B cell (primary cell): ENCODE measurements around the gene TOMM5. TPM values are rescaled to one million over a fixed set of nuclear protein-coding genes. Genes with fewer than 3 reads are reported as not detected.

Experiments
- ATAC-seq: fragments of 200-7000 bp; cut with Tn5 transposase; one replicate; pipeline ENCODE4 v1.10.0; 2021; ENCODE audit warnings: low read depth, mild to moderate bottlenecking, moderate number of reproducible peaks, moderate library complexity
- CTCF ChIA-PET: fragments of 350-600 bp; sonication (Branson Sonifier 250); formaldehyde crosslinking; loops from one replicate; lab custom pipeline; 2021; ENCODE audit warnings: antibody characterized with exemption, inconsistent platforms; lab: Charles Lee
- POLR2A ChIA-PET: fragments of 350-600 bp; sonication (Branson Sonifier 250); formaldehyde crosslinking; loops from one replicate; lab custom pipeline; 2021; ENCODE audit warnings: antibody characterized with exemption; lab: Charles Lee
- DNase-seq: peaks from one replicate; pipeline ENCODE4 v3.0.0; 2013
- H2AFZ ChIP-seq: 2 replicates; pipeline ENCODE4 v1.6.1; 2012; ENCODE audit warnings: mild to moderate bottlenecking, low read depth, low read length; ENCODE audit not compliant: insufficient read depth, poor library complexity, severe bottlenecking
- H3K27ac ChIP-seq, 2 donors: 1 replicate in 1 of 2; 2 replicates in 1 of 2; pipeline ENCODE4 v1.5.1; 2012 to 2013; ENCODE audit warnings: low read length in 2 of 2, mild to moderate bottlenecking in 2 of 2, moderate library complexity in 1 of 2
- H3K27me3 ChIP-seq, 4 experiments: fragments of 200-600 bp in 1 of 4; sonication (generic) in 1 of 4; replicated peaks in 1 of 4; 1 replicate in 2 of 4; 2 replicates in 2 of 4; pipeline versions ENCODE4 v1.6.1 to v1.7.0; 2013 to 2016; ENCODE audit warnings: low read length in 3 of 4, mild to moderate bottlenecking in 2 of 4, mixed read lengths in 1 of 4, moderate library complexity in 1 of 4; ENCODE audit not compliant: insufficient read depth in 4 of 4, control insufficient read depth in 3 of 4; ENCODE audit errors: control extremely low read depth in 1 of 4
- H3K36me3 ChIP-seq, 2 experiments: replicated peaks in 1 of 2; 1 replicate in 1 of 2; 2 replicates in 1 of 2; pipeline versions ENCODE4 v1.6.1 to v1.7.1; 2013; ENCODE audit warnings: low read length in 1 of 2; ENCODE audit not compliant: insufficient read depth in 2 of 2, control insufficient read depth in 1 of 2; ENCODE audit errors: control extremely low read depth in 1 of 2, extremely low read depth in 1 of 2
- H3K4me1 ChIP-seq, 2 donors: fragments of 200-600 bp in 1 of 2; sonication (generic) in 1 of 2; 1 replicate in 1 of 2; 2 replicates in 1 of 2; pipeline versions ENCODE4 v1.5.1 to v1.6.1; 2013 to 2017; ENCODE audit warnings: low read length in 2 of 2; ENCODE audit not compliant: control insufficient read depth in 2 of 2, insufficient read depth in 2 of 2
- H3K4me2 ChIP-seq: replicated peaks from 2 replicates; pipeline ENCODE3; 2012; ENCODE audit warnings: mild to moderate bottlenecking, low read depth, low read length; ENCODE audit not compliant: poor library complexity, severe bottlenecking
- H3K4me3 ChIP-seq, 5 experiments: fragments of 200-600 bp in 1 of 5; sonication (generic) in 1 of 5; 1 replicate in 3 of 5; 2 replicates in 2 of 5; pipeline versions ENCODE4 v1.5.1 to v1.7.0; 2011 to 2016; ENCODE audit warnings: low read length in 4 of 5, mild to moderate bottlenecking in 4 of 5, low read depth in 2 of 5, control low read depth in 1 of 5, moderate library complexity in 1 of 5; ENCODE audit not compliant: insufficient read depth in 1 of 5; ENCODE audit errors: control extremely low read depth in 1 of 5, extremely low read depth in 1 of 5
- H3K79me2 ChIP-seq: fragments of 200-600 bp; sonication (generic); one replicate; pipeline ENCODE4 v1.6.0; 2016; ENCODE audit warnings: low read length; ENCODE audit not compliant: control insufficient read depth, insufficient read depth
- H3K9ac ChIP-seq: fragments of 200-600 bp; sonication (generic); 2 replicates; pipeline ENCODE4 v1.6.1; 2017; ENCODE audit warnings: mild to moderate bottlenecking, low read length, moderate library complexity
- H3K9me3 ChIP-seq, 3 donors: one replicate each; pipeline versions ENCODE4 v1.6.1 to v1.7.1; 2013; ENCODE audit warnings: low read length in 2 of 3; ENCODE audit not compliant: control insufficient read depth in 2 of 3, insufficient read depth in 1 of 3; ENCODE audit errors: control extremely low read depth in 1 of 3
- H4K20me1 ChIP-seq: 2 replicates; pipeline ENCODE4 v1.6.0; 2012; ENCODE audit warnings: mild to moderate bottlenecking, low read length; ENCODE audit not compliant: insufficient read depth, control insufficient read depth, poor library complexity, severe bottlenecking
- H3K27ac Mint-ChIP-seq: one replicate; pipeline ENCODE4 v1.8.0; 2021; ENCODE audit warnings: mixed read lengths
- H3K27me3 Mint-ChIP-seq: one replicate; pipeline ENCODE4 v1.8.0; 2021; ENCODE audit warnings: mixed read lengths
- H3K4me1 Mint-ChIP-seq: one replicate; pipeline ENCODE4 v1.8.0; 2021; ENCODE audit warnings: mixed read lengths
- H3K4me3 Mint-ChIP-seq: one replicate; pipeline ENCODE4 v1.8.0; 2021; ENCODE audit warnings: mixed read lengths
- H3K9me3 Mint-ChIP-seq: one replicate; pipeline ENCODE4 v1.8.0; 2022; ENCODE audit warnings: mixed read lengths; ENCODE audit not compliant: insufficient read depth
- CTCF ChIP-seq: fragments of 200-600 bp; IDR thresholded peaks from one replicate; pipeline ENCODE4 v1.8.0; 2022; ENCODE audit warnings: antibody characterized with exemption, mild to moderate bottlenecking
- EZH2 ChIP-seq: IDR thresholded peaks from 2 replicates; pipeline ENCODE4 v1.6.1; 2012; ENCODE audit warnings: borderline replicate concordance, low read depth, mild to moderate bottlenecking, moderate library complexity, low read length; ENCODE audit not compliant: insufficient read depth, poor library complexity, severe bottlenecking
- WGBS: methylation state at CpG from one replicate; pipeline ENCODE4 v1.1.5; 2013; ENCODE audit warnings: missing lambda C conversion rate; ENCODE audit not compliant: insufficient coverage; 5-methylcytosine and 5-hydroxymethylcytosine counted together
- intact Hi-C: fragments of 100-400 bp; cut with micrococcal nuclease; formaldehyde crosslinking; loops from one replicate; pipeline ENCODE4 v1.10.0; 2022
- polyA plus RNA-seq: library from polyadenylated mRNA; depleted of rRNA; stranded (reverse); fragments of >200 nt; gene quantifications from 2 replicates; pipeline ENCODE4 v1.2.3, GENCODE V29; 2012
- total RNA-seq, 2 donors: library from RNA; stranded (reverse); fragments of 120-200 nt in 1 of 2; gene quantifications; 1 replicate in 1 of 2; 2 replicates in 1 of 2; pipeline versions ENCODE4 v1.2.3 to v1.2.4, GENCODE V29; 2013 to 2022

The TOMM5 gene
- total and polyA plus RNA-seq, 2 donors (not counting 1 experiment from before 2014, with no cell fraction given), result 33.9 to 44.4 TPM

GRCh38 chr9:37575921-37576721, 16.3 kb downstream of the TOMM5 start, which contains the start of gene FBXO10:
Gene FBXO10, minus strand, starts transcription at chr9:37576380. Its CDS starts 34,612 bp downstream, at chr9:37541768.
- ChIA-PET CTCF (interaction anchor here (0.6 to 10.8 kb wide), 7 partner anchors 10 to 237 kb away, joined by 3 to 101 read pairs (median 3); partner anchors contain the start of gene TOMM5), POLR2A (interaction anchor here (0.6 to 2.4 kb wide), 11 partner anchors 10 to 810 kb away, joined by 3 to 20 read pairs (median 4); partner anchors contain the start of genes POLR1E and TOMM5)
- H4K20me1 ChIP-seq, result no peaks in the 10 kb centered on the region
- H3K27me3 ChIP-seq, result no peaks in the 10 kb centered on the region
- H3K4me3 ChIP-seq, result peak within 1 kb of the TSS; percentile 64 to 95 (median 92)
- peak within 1 kb of the TSS; percentile 81 to 86 for H3K27ac ChIP-seq
- H3K4me1 ChIP-seq, result peaks cover 17 to 27% of the 10 kb centered on the region in 2 donors
- Mint-ChIP-seq H3K27ac (peak within 1 kb of the TSS; percentile 96), H3K9me3 (no peaks in the 10 kb centered on the region), H3K4me1 (peaks cover 56% of the 10 kb centered on the region), H3K4me3 (peak within 1 kb of the TSS; percentile 98), H3K27me3 (no peaks in the 10 kb centered on the region)
- H3K4me2 ChIP-seq, result peak within 1 kb of the TSS; percentile 96
- H3K36me3 ChIP-seq, result peaks cover 0 to 2% of the 10 kb centered on the region in 2 experiments
- peak within 1 kb of the TSS; percentile 83 for H2AFZ ChIP-seq
- peak within 1 kb of the TSS; percentile 93 for H3K9ac ChIP-seq
- DNase-seq (peak; percentile 75), ATAC-seq (peak; percentile 73)
- under 1% methylated on average over 81 of the region's 81 CpGs for WGBS
- H3K79me2 ChIP-seq, result peaks cover 27% of the 10 kb centered on the region
- no peaks in the 10 kb centered on the region for H3K9me3 ChIP-seq
- intact Hi-C loops, result loop anchor here (1.0 to 5.0 kb wide), 6 partner anchors 11 to 326 kb away; partner anchors contain the start of genes SLC25A51, TOMM5, TRMT10B and ZBTB5
- TF ChIP-seq EZH2 (no peak), CTCF (no peak)
